ENCODE results near the gene RNF180. TPM values are rescaled to one million over a fixed set of nuclear protein-coding genes. Genes with fewer than 3 reads are reported as not detected.

The RNF180 gene
- total and polyA plus RNA-seq, 2 donors (not counting 3 experiments of a cell fraction or from before 2014, with no cell fraction given): 0.62 to 5.6 TPM

DNA sequence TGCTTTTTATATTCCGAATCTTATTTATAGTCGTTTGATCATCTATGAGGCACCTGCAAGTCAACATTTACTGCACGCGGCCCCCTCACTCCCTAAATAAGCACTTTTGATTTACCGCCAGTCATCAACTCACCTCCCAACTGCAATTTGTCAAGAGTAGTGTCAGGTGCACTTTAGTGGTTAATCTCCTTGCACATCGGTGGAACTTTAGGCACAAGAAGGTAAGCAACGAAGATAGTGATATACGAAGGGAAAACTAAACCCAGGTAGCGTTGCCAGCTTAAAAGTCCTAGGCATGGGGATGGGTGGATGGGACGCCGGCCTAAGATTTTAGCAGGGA lies 513 bp upstream of the RNF180 start:
- Histone ChIP-seq H3K27ac (ENCODE audit: insufficient read depth, low read depth, low read length) (no peak overlapping the region), H3K36me3 (ENCODE audit: control insufficient read depth in 2 of 2, extremely low read depth in 1 of 2, insufficient read depth in 2 of 2, low read length in 2 of 2) (no peaks in the 10 kb centered on the region), H3K79me2 (ENCODE audit: control insufficient read depth, insufficient read depth, low read length) (no peaks in the 10 kb centered on the region), H3K9me3 (replicated peaks; ENCODE audit: control insufficient read depth, insufficient read depth, low read length) (no peaks in the 10 kb centered on the region), H4K20me1 (replicated peaks; ENCODE audit: control insufficient read depth, extremely low read depth, insufficient read depth, low read length) (no peaks in the 10 kb centered on the region), H3K9ac (replicated peaks; ENCODE audit: extremely low read depth, insufficient read depth, low read length) (no peak overlapping the region), H2AFZ (ENCODE audit: low read depth, low read length) (peak overlapping the region; percentile 84), H3K9me1 (replicated peaks; ENCODE audit: control insufficient read depth, extremely low read depth, insufficient read depth, low read length) (no peaks in the 10 kb centered on the region), H3K27me3 (ENCODE audit: control insufficient read depth in 2 of 2, insufficient read depth in 2 of 2, low read length in 2 of 2) (peaks cover 13 to 18% of the 10 kb centered on the region in 2 experiments), H3K4me2 (ENCODE audit: insufficient read depth, low read length) (peak overlapping the region; percentile 81), H3K4me1 (ENCODE audit: control insufficient read depth, extremely low read depth, insufficient read depth, low read length) (peaks cover 6% of the 10 kb centered on the region), H3K4me3 (replicated peaks in 1 of 3; ENCODE audit: insufficient read depth in 1 of 3, low read depth in 1 of 3, low read length in 3 of 3) (peak overlapping the region in 1 of 3 experiments; percentile 67)
- ChIA-PET CTCF (interaction anchor here (1.2 to 2.1 kb wide), 4 partner anchors 17 to 64 kb away, joined by 3 to 10 read pairs (median 3); no protein-coding TSS in a partner anchor), POLR2A (no interaction called here)
- no peak for TF ChIP-seq POLR2AphosphoS5 (IDR thresholded peaks at IDR 0.05; ENCODE audit: insufficient read depth, low read depth, low read length)
- TF ChIP-seq EZH2 (IDR thresholded peaks at IDR 0.05; ENCODE audit: borderline replicate concordance, low read depth, low read length, severe bottlenecking): no peak
- no peak for TF ChIP-seq POLR2A (IDR thresholded peaks at IDR 0.05; ENCODE audit: low read depth, low read length)
- TF ChIP-seq MYC (IDR thresholded peaks at IDR 0.05; ENCODE audit: low read depth, low read length): no peak
- TF ChIP-seq, protein P1, sequence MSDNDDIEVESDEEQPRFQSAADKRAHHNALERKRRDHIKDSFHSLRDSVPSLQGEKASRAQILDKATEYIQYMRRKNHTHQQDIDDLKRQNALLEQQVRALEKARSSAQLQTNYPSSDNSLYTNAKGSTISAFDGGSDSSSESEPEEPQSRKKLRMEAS (IDR thresholded peaks at IDR 0.05; ENCODE audit: insufficient read depth, insufficient read length): no peak
- no peak for TF ChIP-seq GATA2 (IDR thresholded peaks at IDR 0.05; ENCODE audit: insufficient read depth, insufficient read length, low read depth, low read length)
- no peak for TF ChIP-seq JUN (IDR thresholded peaks at IDR 0.05; ENCODE audit: borderline replicate concordance, insufficient read depth, insufficient read length, low read depth)
- no peak for TF ChIP-seq FOS (IDR thresholded peaks at IDR 0.05; ENCODE audit: borderline replicate concordance, insufficient read depth, low read length)
- TF ChIP-seq CTCF (IDR thresholded peaks at IDR 0.05; ENCODE audit: extremely low read depth in 1 of 2, insufficient read depth in 1 of 2, low read depth in 1 of 2, low read length in 2 of 2): no peak
- FAIRE-seq (no peak), DNase-seq (ENCODE audit: low read depth, low spot score) (no peak)
- dilution Hi-C loops (cut with MboI; ENCODE audit: extremely low pct_ligation_motif_present, low sequenced_read_pairs) (no loop called here), intact Hi-C loops (cut with micrococcal nuclease) (no loop called here)
- no TSS peak for BruUV-seq (replicated peaks)

Measured in endothelial cell of umbilical vein (primary cell).